Thoracic aorta (tissue), 2 donors: ENCODE results near the gene PDZD7. TPM values are rescaled to one million over a fixed set of nuclear protein-coding genes. Genes with fewer than 3 reads are reported as not detected.

Experiments
- ATAC-seq: fragments of 150-250 bp; one replicate; pipeline ENCODE4 v1.8.0; 2017; ENCODE audit warnings: low read depth; ENCODE audit not compliant: insufficient number of reproducible peaks, low FRiP score
- DNase-seq: peaks from one replicate; pipeline ENCODE4 v3.0.0-alpha.2; 2020; ENCODE audit warnings: low spot score
- H3K27ac ChIP-seq, 2 donors: fragments of 200-600 bp; sonication (generic); 1 replicate in 1 of 2; 2 replicates in 1 of 2; pipeline ENCODE4 v1.5.1; 2016; ENCODE audit warnings: mild to moderate bottlenecking in 2 of 2, moderate library complexity in 2 of 2
- H3K27me3 ChIP-seq: fragments of 200-600 bp; sonication (generic); replicated peaks from 2 replicates; pipeline ENCODE4 v1.6.0; 2016; ENCODE audit warnings: mild to moderate bottlenecking; ENCODE audit not compliant: insufficient read depth
- H3K36me3 ChIP-seq: fragments of 200-600 bp; sonication (generic); one replicate; pipeline ENCODE4 v1.5.1; 2016
- H3K4me1 ChIP-seq, 2 donors: fragments of 200-600 bp; sonication (generic); 1 replicate in 1 of 2; 2 replicates in 1 of 2; pipeline versions ENCODE4 v1.5.1 to v1.6.0; 2016; ENCODE audit warnings: low read depth in 2 of 2, mild to moderate bottlenecking in 1 of 2; ENCODE audit not compliant: control insufficient read depth in 1 of 2
- H3K4me3 ChIP-seq: fragments of 200-600 bp; sonication (generic); 2 replicates; pipeline ENCODE4 v1.5.1; 2016; ENCODE audit warnings: mild to moderate bottlenecking
- H3K9me3 ChIP-seq: fragments of 200-600 bp; sonication (generic); 2 replicates; pipeline ENCODE4 v1.5.1; 2016
- CTCF ChIP-seq: fragments of 200-600 bp; sonication (generic); IDR thresholded peaks from one replicate; pipeline ENCODE4 v1.5.1; 2019; ENCODE audit warnings: antibody characterized with exemption
- total RNA-seq, 2 donors: library from RNA; depleted of rRNA; stranded (reverse); fragments of >200 nt; gene quantifications; one replicate each; pipeline versions ENCODE4 v1.1.0 to v1.2.3, GENCODE V29; 2016

Gene PDZD7
- total RNA-seq, 2 donors from 2014 or later: 0.14 to 1.1 TPM

- no peak for TF ChIP-seq CTCF
- H3K27ac ChIP-seq: no peak overlapping the region
Measured at GRCh38 chr10:101005869-101006567, 24.9 kb downstream of the PDZD7 start.

GRCh38 chr10:101005361-101005760 lies 25.6 kb downstream of the PDZD7 start:
- Histone ChIP-seq H3K36me3 (peaks cover 19% of the 10 kb centered on the region), H3K27ac (no peak overlapping the region)

More at GRCh38 chr10:101005869-101006567, 24.9 kb downstream of the PDZD7 start:
- H3K4me3 ChIP-seq: no peak overlapping the region
- ATAC-seq (no peak), DNase-seq (no peak)
- H3K36me3 ChIP-seq: peaks cover 19% of the 10 kb centered on the region
- no peaks in the 10 kb centered on the region for H3K9me3 ChIP-seq
- no peaks in the 10 kb centered on the region for H3K27me3 ChIP-seq
- peaks cover 10 to 46% of the 10 kb centered on the region in 2 donors for H3K4me1 ChIP-seq

GRCh38 chr10:101003639-101004206 lies 27.2 kb downstream of the PDZD7 start:
- no peak for DNase-seq
- peaks cover 19% of the 10 kb centered on the region for H3K36me3 ChIP-seq
- H3K27me3 ChIP-seq: no peaks in the 10 kb centered on the region

More at GRCh38 chr10:101005361-101005760, 25.6 kb downstream of the PDZD7 start:
- no peak for DNase-seq
- Histone ChIP-seq H3K4me3 (no peak overlapping the region), H3K4me1 (peaks cover 15 to 52% of the 10 kb centered on the region in 2 donors), H3K27me3 (no peaks in the 10 kb centered on the region), H3K9me3 (no peaks in the 10 kb centered on the region)
- no peak for TF ChIP-seq CTCF
- no peak for ATAC-seq

GRCh38 chr10:101002456-101002855 lies 28.5 kb downstream of the PDZD7 start:
- TF ChIP-seq CTCF: no peak
- H3K4me3 ChIP-seq: no peak overlapping the region
- H3K27ac ChIP-seq: peak overlapping the region; percentile 97 to 98
- H3K9me3 ChIP-seq: no peaks in the 10 kb centered on the region
- peaks cover 19% of the 10 kb centered on the region for H3K36me3 ChIP-seq
- H3K4me1 ChIP-seq: peaks cover 15 to 47% of the 10 kb centered on the region in 2 donors
- ATAC-seq (no peak), DNase-seq (no peak)
- H3K27me3 ChIP-seq: no peaks in the 10 kb centered on the region

More at GRCh38 chr10:101003639-101004206, 27.2 kb downstream of the PDZD7 start:
- no peak for TF ChIP-seq CTCF
- no peak for ATAC-seq
- Histone ChIP-seq H3K27ac (peak overlapping the region in 1 of 2 donors; percentile 98), H3K4me1 (peaks cover 15 to 52% of the 10 kb centered on the region in 2 donors), H3K4me3 (no peak overlapping the region), H3K9me3 (no peaks in the 10 kb centered on the region)

GRCh38 chr10:101001659-101002035 lies 29.3 kb downstream of the PDZD7 start:
- Histone ChIP-seq H3K4me1 (peaks cover 17 to 50% of the 10 kb centered on the region in 2 donors), H3K27ac (peak overlapping the region; percentile 97 to 98), H3K36me3 (peaks cover 19% of the 10 kb centered on the region), H3K27me3 (no peaks in the 10 kb centered on the region), H3K9me3 (no peaks in the 10 kb centered on the region), H3K4me3 (peak overlapping the region; percentile 87)
- no peak for ATAC-seq
- DNase-seq: no peak
- no peak for TF ChIP-seq CTCF
